K562 (cell line): Measurements from ENCODE around the gene FRA10AC1. TPM values are rescaled to one million over a fixed set of nuclear protein-coding genes. Genes with fewer than 3 reads are reported as not detected.

ENCODE experiments used
- ATAC-seq: fragments of 200-7000 bp; cut with Tn5 transposase; 3 replicates; pipeline ENCODE4 v1.9.1; 2020; ENCODE audit warnings: moderate library complexity
- BruUV-seq: library from RNA; stranded (reverse); fragments of 400-500 nt; replicated peaks from 2 replicates; lab custom pipeline; 2021; lab: Mats Ljungman, UMichigan
- CTCF ChIA-PET: fragments of 300-600 bp; formaldehyde crosslinking; extraction: SDS; loops from one replicate; lab custom pipeline; 2021; ENCODE audit warnings: low intra/inter-chr PET ratio; lab: Yijun Ruan, JAX
- POLR2A ChIA-PET: fragments of 300-600, 350-650 bp; sonication (Branson Sonifier 250); formaldehyde crosslinking; extraction: SDS; loops from one replicate; lab custom pipeline; 2021; ENCODE audit warnings: antibody characterized with exemption, inconsistent platforms; lab: Yijun Ruan, JAX
- DNase-seq, 4 experiments: peaks; one replicate each; pipeline versions ENCODE4 v3.0.0 to v3.0.0-alpha.2; 2011 to 2018; ENCODE audit warnings: low spot score in 3 of 4, mixed read lengths in 3 of 4; ENCODE audit errors: extremely low read depth in 1 of 4
- FAIRE-seq: peaks from 2 replicates; lab custom pipeline; 2011; peaks lifted over from hg19 to GRCh38; lab: Jason Lieb, UNC
- H2AFZ ChIP-seq: 2 replicates; pipeline ENCODE4 v1.6.0; 2011; ENCODE audit warnings: low read depth, low read length, control low read depth, inconsistent platforms
- H3K27ac ChIP-seq: fragments of 200-600 bp; 3 replicates; pipeline ENCODE4 v1.8.0; 2011; ENCODE audit warnings: low read depth, mild to moderate bottlenecking, control low read depth, inconsistent platforms, low read length, moderate library complexity, mixed read lengths; ENCODE audit errors: extremely low read depth
- H3K27me3 ChIP-seq, 2 experiments: fragments of 300-600 bp in 1 of 2; 2 replicates in 1 of 2; 3 replicates in 1 of 2; pipeline versions ENCODE4 v1.6.0 to v1.8.0; 2011; ENCODE audit warnings: inconsistent platforms in 2 of 2, low read length in 2 of 2, mild to moderate bottlenecking in 1 of 2, mixed read lengths in 1 of 2, moderate library complexity in 1 of 2; ENCODE audit not compliant: control insufficient read depth in 2 of 2, insufficient read depth in 2 of 2
- H3K36me3 ChIP-seq: fragments of 300-600 bp; 3 replicates; pipeline ENCODE4 v1.8.0; 2011; ENCODE audit warnings: mild to moderate bottlenecking, low read length, inconsistent platforms; ENCODE audit not compliant: control insufficient read depth, insufficient read depth
- H3K4me1 ChIP-seq, 2 experiments: fragments of 200-600 bp in 1 of 2; replicated peaks in 1 of 2; 2 replicates in 1 of 2; 3 replicates in 1 of 2; pipeline versions ENCODE4 v1.5.1 to v1.8.0; 2011; ENCODE audit warnings: inconsistent platforms in 2 of 2, low read length in 2 of 2, mild to moderate bottlenecking in 1 of 2, mixed read lengths in 1 of 2, moderate library complexity in 1 of 2; ENCODE audit not compliant: control insufficient read depth in 2 of 2, insufficient read depth in 2 of 2
- H3K4me2 ChIP-seq: 2 replicates; pipeline ENCODE4 v1.6.1; 2011; ENCODE audit warnings: low read length, control low read depth, inconsistent platforms, mixed read lengths; ENCODE audit not compliant: insufficient read depth
- H3K4me3 ChIP-seq: fragments of 200-600 bp; sonication (generic), shearing (Covaris generic); 2 replicates; pipeline ENCODE4 v1.5.1; 2016; ENCODE audit warnings: control low read depth, inconsistent platforms
- H3K79me2 ChIP-seq: fragments of 200-600 bp; 3 replicates; pipeline ENCODE4 v1.8.0; 2011; ENCODE audit warnings: low read length, inconsistent platforms; ENCODE audit not compliant: control insufficient read depth, insufficient read depth
- H3K9ac ChIP-seq, 2 experiments: 2 replicates each; pipeline versions ENCODE4 v1.6.0 to v1.6.1; 2011; ENCODE audit warnings: low read depth in 2 of 2, low read length in 2 of 2, control low read depth in 1 of 2, inconsistent platforms in 1 of 2, mild to moderate bottlenecking in 1 of 2, mixed read lengths in 1 of 2; ENCODE audit not compliant: insufficient read depth in 1 of 2
- H3K9me1 ChIP-seq: one replicate; pipeline ENCODE4 v1.6.0; 2011; ENCODE audit warnings: inconsistent platforms, mild to moderate bottlenecking, low read length, moderate library complexity; ENCODE audit not compliant: control insufficient read depth, insufficient read depth
- H3K9me3 ChIP-seq: replicated peaks from 2 replicates; pipeline ENCODE4 v1.5.1; 2011; ENCODE audit warnings: low read depth, low read length, inconsistent platforms; ENCODE audit not compliant: control insufficient read depth, insufficient read depth
- H4K20me1 ChIP-seq: replicated peaks from 2 replicates; pipeline ENCODE4 v1.6.1; 2011; ENCODE audit warnings: low read length, inconsistent platforms, mixed read lengths; ENCODE audit not compliant: control insufficient read depth, insufficient read depth
- ATF1 ChIP-seq, 2 experiments: fragments of 450-650 bp in 1 of 2; IDR thresholded peaks; 2 replicates each; pipeline ENCODE4 v1.6.1; 2016; ENCODE audit warnings: missing compliant biosample characterization in 1 of 2, missing genetic modification characterization in 1 of 2
- DNMT1 ChIP-seq: fragments of 450-650 bp; IDR thresholded peaks from 2 replicates; pipeline ENCODE4 v1.6.1; 2016; ENCODE audit warnings: antibody characterized with exemption, mild to moderate bottlenecking
- GABPA ChIP-seq: fragments of 200-800 bp; sonication (Bioruptor generic); conservative IDR thresholded peaks from 2 replicates; pipeline ENCODE4 v1.6.1; 2016; ENCODE audit warnings: low read depth, missing genetic modification characterization, missing compliant biosample characterization
- GABPB1 ChIP-seq: sonication (generic); formaldehyde crosslinking; IDR thresholded peaks from 2 replicates; pipeline ENCODE4 v1.8.0; 2022; ENCODE audit warnings: mild to moderate bottlenecking, missing genetic modification reagents
- MBD1 ChIP-seq: fragments of 250-450 bp; sonication (Bioruptor Pico); IDR thresholded peaks from 2 replicates; pipeline ENCODE4 v1.8.0; 2022; ENCODE audit warnings: inconsistent platforms
- NCOR1 ChIP-seq: fragments of 450-650 bp; IDR thresholded peaks from 2 replicates; pipeline ENCODE4 v1.6.1; 2016; ENCODE audit warnings: mild to moderate bottlenecking, moderate library complexity
- POLR2B ChIP-seq: fragments of 450-650 bp; IDR thresholded peaks from 2 replicates; pipeline ENCODE4 v1.6.1; 2018; ENCODE audit warnings: low read depth; ENCODE audit not compliant: partially characterized antibody
- PRDM10 ChIP-seq: fragments of 450-650 bp; IDR thresholded peaks from 2 replicates; pipeline ENCODE4 v1.6.1; 2018; ENCODE audit not compliant: partially characterized antibody
- RBM15 ChIP-seq: fragments of 200-400 bp; formaldehyde crosslinking; IDR thresholded peaks from 2 replicates; pipeline ENCODE4 v1.6.1; 2018; ENCODE audit warnings: mild to moderate bottlenecking, low read length, moderate library complexity; ENCODE audit not compliant: insufficient read depth
- RBM25 ChIP-seq: fragments of 200-400 bp; formaldehyde crosslinking; IDR thresholded peaks from 2 replicates; pipeline ENCODE4 v1.6.1; 2018; ENCODE audit warnings: low read length, low read depth, moderate library complexity; ENCODE audit not compliant: severe bottlenecking
- RNF219 ChIP-seq: fragments of 250-450 bp; sonication (Bioruptor Pico); IDR thresholded peaks from 2 replicates; pipeline ENCODE4 v1.5.0; 2022; ENCODE audit warnings: mild to moderate bottlenecking
- SREBF1 ChIP-seq: fragments of 150-350 bp; IDR thresholded peaks from 2 replicates; pipeline ENCODE4 v1.6.1; 2014; ENCODE audit warnings: antibody characterized with exemption, low read depth, low read length, borderline replicate concordance
- STAT5B ChIP-seq: fragments of 250-450 bp; sonication (Bioruptor Pico); IDR thresholded peaks from 2 replicates; pipeline ENCODE4 v1.8.0; 2021; ENCODE audit warnings: mild to moderate bottlenecking, inconsistent platforms
- ZNF408 ChIP-seq: fragments of 250-450 bp; sonication (Bioruptor Pico); IDR thresholded peaks from 2 replicates; pipeline ENCODE4 v1.4.0; 2020; ENCODE audit warnings: low read depth, mild to moderate bottlenecking, moderate library complexity
- WGBS: fragments of 100-300 bp; shearing (Covaris generic); methylation state at CpG from one replicate; pipeline ENCODE4 v1.1.6; 2016; ENCODE audit warnings: low coverage, mixed read lengths; ENCODE audit not compliant: insufficient coverage; ENCODE audit errors: missing lambda C conversion rate; 5-methylcytosine and 5-hydroxymethylcytosine counted together
- in situ Hi-C: fragments of 300-500 bp; cut with MboI; formaldehyde crosslinking; loops from 4 replicates; pipeline ENCODE4 v1.15.0; 2018; ENCODE audit warnings: inconsistent platforms, mixed read lengths
- intact Hi-C: fragments of 100-400 bp; cut with micrococcal nuclease; formaldehyde crosslinking; loops from 2 replicates; pipeline ENCODE4 v1.14.2; 2022
- polyA plus RNA-seq, 8 experiments: library from polyadenylated mRNA; depleted of rRNA in 4 of 8; stranded (reverse) in 5 of 8; unstranded in 3 of 8; fragments of >200 nt; fragmentation: Nextera tagmentation in 2 of 8; fragmentation: Illumina TruSeq in 1 of 8; extraction: Ambion mirVana in 2 of 8; extraction: Trizol in 1 of 8; gene quantifications; 2 replicates each; pipeline versions ENCODE4 v1.2.1 to v1.2.3, GENCODE V29; 2011 to 2014; ENCODE audit warnings: inconsistent platforms in 1 of 8, missing spikeins in 1 of 8
- total RNA-seq, 7 experiments: library from RNA; depleted of rRNA in 6 of 7; stranded (reverse); fragments of >200 nt in 6 of 7; fragmentation: Illumina TruSeq in 2 of 7; extraction: Trizol in 2 of 7; gene quantifications; 2 replicates each; pipeline versions ENCODE4 v1.2.1 to v1.2.3, GENCODE V29; 2011 to 2021; ENCODE audit warnings: low replicate concordance in 1 of 7

The FRA10AC1 gene
- total and polyA plus RNA-seq, 9 of the 15 experiments (the other 6 are each of a cell fraction or from before 2014, with no cell fraction given): 4.4 to 11.8 (median 8.0) TPM

- no peaks in the 10 kb centered on the region for H4K20me1 ChIP-seq
- intact Hi-C loops: no loop called here
- no peaks in the 10 kb centered on the region; a peak in 1 of 5 replicates for H3K27me3 ChIP-seq
- DNase-seq (no peak), ATAC-seq (no peak), FAIRE-seq (no peak)
- no peaks in the 10 kb centered on the region for H3K4me1 ChIP-seq
- BruUV-seq: no TSS peak
- H3K27ac ChIP-seq: no peak overlapping the region
- in situ Hi-C loops: no loop called here
- no peak overlapping the region for H3K4me3 ChIP-seq
- H3K36me3 ChIP-seq: no peaks in the 10 kb centered on the region
- no peaks in the 10 kb centered on the region for H3K9me1 ChIP-seq
- WGBS: 0% methylated on average over 1 of the region's 1 CpG
- TF ChIP-seq SREBF1: no peak
- TF ChIP-seq GABPB1: no peak
- TF ChIP-seq RNF219 (CRISPR knock-in tag): no peak
- no peak for TF ChIP-seq NCOR1
- no peak for TF ChIP-seq RBM15
- TF ChIP-seq PRDM10: no peak
- TF ChIP-seq MBD1: no peak
- no peak for TF ChIP-seq GABPA (tag)
- TF ChIP-seq ATF1 (CRISPR knock-in tag; IDR thresholded peaks at IDR 0.05): no peak
- no peak for TF ChIP-seq ATF1 (tag; IDR thresholded peaks at IDR 0.05)
- no peak for TF ChIP-seq POLR2B
- TF ChIP-seq ZNF408: no peak
- no peak for TF ChIP-seq RBM25
- no peak for TF ChIP-seq STAT5B (CRISPR knock-in tag)
- TF ChIP-seq DNMT1: no peak
- H2AFZ ChIP-seq: no peak overlapping the region
- CTCF ChIA-PET: no interaction called here
- H3K9ac ChIP-seq: no peak overlapping the region
- POLR2A ChIA-PET: no interaction called here
- H3K4me2 ChIP-seq: no peak overlapping the region
- H3K9me3 ChIP-seq: no peaks in the 10 kb centered on the region
- no peaks in the 10 kb centered on the region for H3K79me2 ChIP-seq
Measured at GRCh38 chr10:93656155-93656554, 46.2 kb downstream of the FRA10AC1 start.
